ENCODE results near the gene C16orf74.

GRCh38 chr16:85664580-85665372, 86.1 kb downstream of the C16orf74 start:
- TF ChIP-seq, protein P1, sequence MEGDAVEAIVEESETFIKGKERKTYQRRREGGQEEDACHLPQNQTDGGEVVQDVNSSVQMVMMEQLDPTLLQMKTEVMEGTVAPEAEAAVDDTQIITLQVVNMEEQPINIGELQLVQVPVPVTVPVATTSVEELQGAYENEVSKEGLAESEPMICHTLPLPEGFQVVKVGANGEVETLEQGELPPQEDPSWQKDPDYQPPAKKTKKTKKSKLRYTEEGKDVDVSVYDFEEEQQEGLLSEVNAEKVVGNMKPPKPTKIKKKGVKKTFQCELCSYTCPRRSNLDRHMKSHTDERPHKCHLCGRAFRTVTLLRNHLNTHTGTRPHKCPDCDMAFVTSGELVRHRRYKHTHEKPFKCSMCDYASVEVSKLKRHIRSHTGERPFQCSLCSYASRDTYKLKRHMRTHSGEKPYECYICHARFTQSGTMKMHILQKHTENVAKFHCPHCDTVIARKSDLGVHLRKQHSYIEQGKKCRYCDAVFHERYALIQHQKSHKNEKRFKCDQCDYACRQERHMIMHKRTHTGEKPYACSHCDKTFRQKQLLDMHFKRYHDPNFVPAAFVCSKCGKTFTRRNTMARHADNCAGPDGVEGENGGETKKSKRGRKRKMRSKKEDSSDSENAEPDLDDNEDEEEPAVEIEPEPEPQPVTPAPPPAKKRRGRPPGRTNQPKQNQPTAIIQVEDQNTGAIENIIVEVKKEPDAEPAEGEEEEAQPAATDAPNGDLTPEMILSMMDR (IDR thresholded peaks at IDR 0.05), result no peak
- TF ChIP-seq POLR2A (IDR thresholded peaks at IDR 0.05), result no peak
